ENCODE measurements around the gene CELA3A.
"Not testable (repeated sequence)": the region's sequence is repeated elsewhere in the genome, so short reads cannot be mapped to it uniquely, and the experiment has no call there.

The CELA3A gene

DNA sequence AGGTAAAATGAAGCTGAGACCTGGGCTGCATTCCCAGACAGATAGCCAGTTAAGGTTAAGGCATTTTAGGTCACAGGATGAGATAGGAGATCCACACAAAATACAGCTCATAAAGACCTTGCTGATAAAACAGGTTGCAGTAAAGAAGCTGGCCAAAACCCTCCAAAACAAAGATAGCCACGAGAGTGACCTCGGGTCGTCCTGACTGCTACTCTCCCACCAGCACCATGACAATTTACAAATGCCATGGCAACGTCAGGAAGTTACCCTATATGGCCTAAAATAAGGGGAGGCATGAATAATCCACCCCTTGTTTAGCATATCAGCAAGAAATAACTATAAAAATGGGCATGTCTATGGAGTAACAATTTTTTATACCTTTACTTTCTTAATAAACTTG is 30.9 kb upstream of the CELA3A start:
- H3F3A ChIP-seq (ENCODE audit: insufficient read depth); H3K9ac ChIP-seq (ENCODE audit: low read length); H3K9me3 ChIP-seq (ENCODE audit: insufficient read depth, low read length); H3K9me2 ChIP-seq (replicated peaks; ENCODE audit: insufficient read depth, low read length); H2AFZ ChIP-seq (ENCODE audit: low read depth, low read length, severe bottlenecking); H3K27me3 ChIP-seq (ENCODE audit: low read length); H3K27ac ChIP-seq (ENCODE audit: low read depth, low read length); H3K79me2 ChIP-seq (ENCODE audit: insufficient read depth, low read length); H3K4me3 ChIP-seq (ENCODE audit: insufficient read depth, low read length, poor library complexity, severe bottlenecking); H3K4me2 ChIP-seq (ENCODE audit: low read depth, low read length, poor library complexity, severe bottlenecking); H4K20me1 ChIP-seq (ENCODE audit: low read depth, low read length); H3K36me3 ChIP-seq (ENCODE audit: low read length): not testable (repeated sequence)

DNA sequence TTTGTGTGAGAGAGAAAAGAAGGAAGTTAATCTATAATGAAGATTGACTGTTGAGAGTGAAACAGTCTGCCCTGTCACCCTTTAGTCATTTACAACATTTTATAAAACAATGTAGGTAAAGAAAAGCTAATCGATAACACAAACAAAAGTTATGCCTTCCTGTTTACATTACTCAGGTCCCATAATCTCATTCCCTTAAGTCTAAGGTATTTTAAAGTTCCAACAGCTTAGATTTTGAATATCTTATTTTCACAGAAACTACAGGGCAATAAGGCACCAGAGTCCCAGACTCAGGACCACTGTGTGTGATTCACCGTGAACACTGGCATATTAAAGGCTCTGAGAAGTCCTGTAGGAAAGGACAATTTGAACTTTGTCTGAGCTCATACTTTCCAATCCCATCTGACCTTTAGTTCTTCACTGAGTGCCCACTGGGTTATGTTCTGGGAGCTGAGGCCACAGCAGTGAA is 28.4 kb upstream of the CELA3A start:
- not testable (repeated sequence) for H3K4me3 ChIP-seq (ENCODE audit: insufficient read depth, low read length, poor library complexity, severe bottlenecking); H3K9me3 ChIP-seq (ENCODE audit: insufficient read depth, low read length); H4K20me1 ChIP-seq (ENCODE audit: low read depth, low read length); H3K36me3 ChIP-seq (ENCODE audit: low read length); H3F3A ChIP-seq (ENCODE audit: insufficient read depth); H3K9ac ChIP-seq (ENCODE audit: low read length); H2AFZ ChIP-seq (ENCODE audit: low read depth, low read length, severe bottlenecking); H3K9me2 ChIP-seq (replicated peaks; ENCODE audit: insufficient read depth, low read length); H3K27me3 ChIP-seq (ENCODE audit: low read length); H3K79me2 ChIP-seq (ENCODE audit: insufficient read depth, low read length); H3K4me2 ChIP-seq (ENCODE audit: low read depth, low read length, poor library complexity, severe bottlenecking); H3K27ac ChIP-seq (ENCODE audit: low read depth, low read length)

DNA sequence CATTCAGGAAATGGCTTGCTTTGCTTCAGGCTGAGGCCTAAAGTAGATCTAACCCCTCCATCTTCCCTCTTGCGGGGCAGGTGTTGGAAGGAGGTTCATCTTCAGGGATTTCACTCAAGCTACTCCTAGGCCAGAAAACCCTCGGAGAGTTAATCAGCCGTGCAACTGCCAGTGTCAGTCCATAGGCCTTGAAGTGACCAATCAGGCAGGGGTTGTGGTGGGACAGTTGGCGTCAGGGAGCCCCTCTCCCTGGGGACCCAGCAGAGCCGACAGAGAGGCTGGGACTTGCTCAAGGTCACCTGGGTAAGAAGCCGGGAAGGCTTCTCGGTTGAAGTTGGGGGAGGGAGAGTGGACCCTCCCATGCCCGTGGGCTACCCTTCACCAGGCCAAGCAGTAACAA is 27.5 kb upstream of the CELA3A start:
- not testable (repeated sequence) for H3K27me3 ChIP-seq (ENCODE audit: low read length); H3K9me3 ChIP-seq (ENCODE audit: insufficient read depth, low read length); H3K27ac ChIP-seq (ENCODE audit: low read depth, low read length); H4K20me1 ChIP-seq (ENCODE audit: low read depth, low read length); H3K79me2 ChIP-seq (ENCODE audit: insufficient read depth, low read length); H3F3A ChIP-seq (ENCODE audit: insufficient read depth); H3K9ac ChIP-seq (ENCODE audit: low read length); H2AFZ ChIP-seq (ENCODE audit: low read depth, low read length, severe bottlenecking); H3K4me3 ChIP-seq (ENCODE audit: insufficient read depth, low read length, poor library complexity, severe bottlenecking); H3K36me3 ChIP-seq (ENCODE audit: low read length); H3K4me2 ChIP-seq (ENCODE audit: low read depth, low read length, poor library complexity, severe bottlenecking); H3K9me2 ChIP-seq (replicated peaks; ENCODE audit: insufficient read depth, low read length)

DNA sequence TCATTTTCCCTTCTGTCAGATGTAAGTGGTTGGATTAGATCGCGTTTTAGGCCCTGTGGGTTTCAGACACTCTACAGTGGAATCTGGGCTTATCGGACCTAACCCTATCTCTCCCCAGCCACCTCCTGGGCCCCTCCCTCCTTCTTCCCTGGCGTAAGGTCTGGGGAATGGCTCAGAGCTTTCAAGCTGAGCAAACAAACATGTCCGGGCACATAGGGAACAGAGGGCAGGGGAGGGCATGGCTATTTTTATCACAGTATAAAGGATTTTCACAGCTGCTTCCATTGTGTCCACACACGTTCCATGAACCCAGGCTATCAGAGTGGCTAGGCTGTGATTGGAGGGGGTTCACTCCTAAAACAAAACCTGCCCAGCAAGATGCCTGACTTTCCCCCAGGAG is 26.8 kb upstream of the CELA3A start:
- not testable (repeated sequence) for H3K27me3 ChIP-seq (ENCODE audit: low read length); H3K36me3 ChIP-seq (ENCODE audit: low read length); H3K9me3 ChIP-seq (ENCODE audit: insufficient read depth, low read length); H3K27ac ChIP-seq (ENCODE audit: low read depth, low read length); H2AFZ ChIP-seq (ENCODE audit: low read depth, low read length, severe bottlenecking); H3F3A ChIP-seq (ENCODE audit: insufficient read depth); H3K79me2 ChIP-seq (ENCODE audit: insufficient read depth, low read length); H4K20me1 ChIP-seq (ENCODE audit: low read depth, low read length); H3K4me2 ChIP-seq (ENCODE audit: low read depth, low read length, poor library complexity, severe bottlenecking); H3K4me3 ChIP-seq (ENCODE audit: insufficient read depth, low read length, poor library complexity, severe bottlenecking); H3K9me2 ChIP-seq (replicated peaks; ENCODE audit: insufficient read depth, low read length); H3K9ac ChIP-seq (ENCODE audit: low read length)

DNA sequence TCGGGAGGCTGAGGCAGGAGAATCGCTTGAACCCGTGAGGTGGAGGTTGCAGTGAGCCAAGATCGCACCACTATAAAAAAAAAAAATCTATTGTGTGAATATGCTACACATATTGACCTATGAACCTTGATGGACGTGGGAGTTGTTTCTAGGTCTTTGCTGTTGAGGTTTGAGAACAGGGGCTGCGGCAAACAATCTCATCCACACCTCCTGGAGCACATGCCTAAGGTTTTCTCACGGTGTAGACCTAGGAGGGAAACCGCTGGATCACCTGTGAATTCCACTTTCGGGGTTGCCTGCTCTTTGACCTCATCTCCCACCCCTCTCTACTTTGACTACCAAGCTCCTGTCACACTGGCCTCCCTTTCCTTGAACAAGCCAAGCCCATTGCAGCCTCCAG is 26.2 kb upstream of the CELA3A start:
- not testable (repeated sequence) for H3K79me2 ChIP-seq (ENCODE audit: insufficient read depth, low read length); H3K36me3 ChIP-seq (ENCODE audit: low read length); H3F3A ChIP-seq (ENCODE audit: insufficient read depth); H3K27ac ChIP-seq (ENCODE audit: low read depth, low read length); H3K4me2 ChIP-seq (ENCODE audit: low read depth, low read length, poor library complexity, severe bottlenecking); H3K4me3 ChIP-seq (ENCODE audit: insufficient read depth, low read length, poor library complexity, severe bottlenecking); H3K9ac ChIP-seq (ENCODE audit: low read length); H3K27me3 ChIP-seq (ENCODE audit: low read length); H4K20me1 ChIP-seq (ENCODE audit: low read depth, low read length); H3K9me2 ChIP-seq (replicated peaks; ENCODE audit: insufficient read depth, low read length); H2AFZ ChIP-seq (ENCODE audit: low read depth, low read length, severe bottlenecking); H3K9me3 ChIP-seq (ENCODE audit: insufficient read depth, low read length)

DNA sequence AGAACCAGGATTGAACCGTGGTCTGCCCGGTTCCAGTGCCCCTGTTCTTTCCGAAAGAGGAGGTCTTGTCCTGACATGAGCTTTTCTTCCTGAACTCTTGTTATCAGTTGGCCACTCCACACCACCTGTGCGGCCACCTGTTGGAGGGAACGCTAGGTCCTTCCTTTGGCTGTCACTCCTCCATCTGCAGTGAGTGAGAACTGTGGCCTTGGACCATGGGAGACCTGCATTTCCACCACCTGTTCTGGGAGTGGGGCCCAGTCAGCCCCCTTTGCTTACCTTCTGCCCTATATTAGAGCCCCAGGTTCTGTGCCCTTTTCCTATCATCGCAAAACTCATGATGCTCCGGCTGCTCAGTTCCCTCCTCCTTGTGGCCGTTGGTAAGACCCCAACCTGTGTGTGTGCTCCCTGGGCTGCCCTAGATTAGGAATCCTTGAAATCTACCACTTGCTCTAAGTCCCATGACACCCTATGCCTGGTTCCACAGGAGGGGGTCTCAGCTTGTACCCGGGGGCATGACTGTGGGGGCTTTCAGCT is 24.7 kb upstream of the CELA3A start, which contains the start of gene CELA3B:
Gene CELA3B, plus strand, starts transcription at position 320 of the 537 bp plus-strand sequence. Its CDS starts 18 bp downstream, at position 338.
- H4K20me1 ChIP-seq (ENCODE audit: low read depth, low read length); H3K4me2 ChIP-seq (ENCODE audit: low read depth, low read length, poor library complexity, severe bottlenecking); H3K9me2 ChIP-seq (replicated peaks; ENCODE audit: insufficient read depth, low read length); H3K4me3 ChIP-seq (ENCODE audit: insufficient read depth, low read length, poor library complexity, severe bottlenecking); H3K9me3 ChIP-seq (ENCODE audit: insufficient read depth, low read length); H3K27me3 ChIP-seq (ENCODE audit: low read length); H3K9ac ChIP-seq (ENCODE audit: low read length); H3K79me2 ChIP-seq (ENCODE audit: insufficient read depth, low read length); H3K36me3 ChIP-seq (ENCODE audit: low read length); H3F3A ChIP-seq (ENCODE audit: insufficient read depth); H2AFZ ChIP-seq (ENCODE audit: low read depth, low read length, severe bottlenecking); H3K27ac ChIP-seq (ENCODE audit: low read depth, low read length): not testable (repeated sequence)

DNA sequence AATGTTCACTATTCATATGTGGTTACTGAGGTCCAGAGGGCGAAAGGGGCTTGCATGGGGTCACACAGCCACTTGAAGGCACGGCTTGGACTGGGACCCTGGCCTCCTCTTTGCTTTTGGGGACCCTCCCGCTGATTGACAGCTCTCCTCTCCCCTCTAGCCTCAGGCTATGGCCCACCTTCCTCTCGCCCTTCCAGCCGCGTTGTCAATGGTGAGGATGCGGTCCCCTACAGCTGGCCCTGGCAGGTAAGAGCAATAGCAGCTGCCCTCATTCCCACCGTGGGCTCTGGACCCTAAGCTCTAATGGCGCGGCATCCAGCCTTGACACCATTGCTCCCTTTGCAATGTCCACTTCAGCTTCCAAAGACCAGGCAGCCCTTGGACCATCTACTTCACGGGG is 23.2 kb upstream of the CELA3A start:
- H3K36me3 ChIP-seq (ENCODE audit: low read length); H3K79me2 ChIP-seq (ENCODE audit: insufficient read depth, low read length); H3K4me2 ChIP-seq (ENCODE audit: low read depth, low read length, poor library complexity, severe bottlenecking); H3K4me3 ChIP-seq (ENCODE audit: insufficient read depth, low read length, poor library complexity, severe bottlenecking); H3K9me3 ChIP-seq (ENCODE audit: insufficient read depth, low read length); H4K20me1 ChIP-seq (ENCODE audit: low read depth, low read length); H3F3A ChIP-seq (ENCODE audit: insufficient read depth); H3K27ac ChIP-seq (ENCODE audit: low read depth, low read length); H3K9me2 ChIP-seq (replicated peaks; ENCODE audit: insufficient read depth, low read length); H3K27me3 ChIP-seq (ENCODE audit: low read length); H2AFZ ChIP-seq (ENCODE audit: low read depth, low read length, severe bottlenecking); H3K9ac ChIP-seq (ENCODE audit: low read length): not testable (repeated sequence)

DNA sequence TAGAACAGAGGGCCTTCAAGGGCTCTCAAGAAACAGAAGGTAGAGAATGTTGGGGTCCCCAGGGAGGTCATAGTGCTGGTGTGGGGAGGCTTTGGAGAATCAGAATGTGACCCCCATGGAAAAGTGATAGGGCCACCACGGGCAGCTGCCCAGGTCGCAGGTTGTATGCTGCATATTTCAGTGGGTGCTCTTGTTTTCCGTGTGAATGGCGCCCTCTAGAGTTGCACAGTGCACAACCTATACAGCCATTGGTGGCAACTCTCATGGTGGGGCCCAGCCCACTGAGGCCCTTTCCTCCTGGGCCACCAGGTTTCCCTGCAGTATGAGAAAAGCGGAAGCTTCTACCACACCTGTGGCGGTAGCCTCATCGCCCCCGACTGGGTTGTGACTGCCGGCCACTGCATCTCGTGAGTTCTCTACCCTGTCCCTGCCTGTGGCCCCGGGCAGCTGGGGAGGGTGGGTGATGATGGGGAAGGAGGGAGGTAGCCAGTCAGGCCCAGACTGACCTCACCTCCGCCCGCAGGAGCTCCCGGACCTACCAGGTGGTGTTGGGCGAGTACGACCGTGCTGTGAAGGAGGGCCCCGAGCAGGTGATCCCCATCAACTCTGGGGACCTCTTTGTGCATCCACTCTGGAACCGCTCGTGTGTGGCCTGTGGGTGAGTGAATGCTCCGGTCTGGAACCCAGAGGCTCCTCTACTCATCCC is 20.8 kb upstream of the CELA3A start:
- not testable (repeated sequence) for H3K27ac ChIP-seq (ENCODE audit: low read depth, low read length); H3F3A ChIP-seq (ENCODE audit: insufficient read depth); H3K79me2 ChIP-seq (ENCODE audit: insufficient read depth, low read length); H3K9me3 ChIP-seq (ENCODE audit: insufficient read depth, low read length); H3K27me3 ChIP-seq (ENCODE audit: low read length); H3K36me3 ChIP-seq (ENCODE audit: low read length); H2AFZ ChIP-seq (ENCODE audit: low read depth, low read length, severe bottlenecking); H4K20me1 ChIP-seq (ENCODE audit: low read depth, low read length); H3K4me2 ChIP-seq (ENCODE audit: low read depth, low read length, poor library complexity, severe bottlenecking); H3K9ac ChIP-seq (ENCODE audit: low read length); H3K4me3 ChIP-seq (ENCODE audit: insufficient read depth, low read length, poor library complexity, severe bottlenecking); H3K9me2 ChIP-seq (replicated peaks; ENCODE audit: insufficient read depth, low read length)
